ENCODE results near the gene MMP3. TPM values are rescaled to one million over a fixed set of nuclear protein-coding genes. Genes with fewer than 3 reads are reported as not detected.

MMP3 gene
- total RNA-seq, 4 donors from 2014 or later: 5.4 to 672 (median 67.4) TPM

DNA sequence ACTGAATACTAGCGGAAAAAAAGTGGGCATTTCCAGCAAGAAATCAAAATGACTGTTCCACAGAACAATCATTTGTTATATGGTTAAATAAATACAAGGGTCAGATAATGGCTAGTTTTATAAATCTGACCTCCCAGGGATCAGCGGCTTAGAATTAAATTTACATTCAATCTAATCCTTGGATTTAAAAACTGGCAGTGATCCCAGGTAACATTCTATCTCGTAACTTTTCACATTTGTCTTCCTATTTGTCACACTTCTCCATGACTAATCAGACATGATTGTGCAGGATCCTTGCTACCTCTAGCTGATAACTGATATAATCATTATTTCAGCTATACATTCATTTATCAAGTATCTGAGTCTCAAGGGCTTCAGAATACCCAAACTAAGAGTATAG lies 2.9 kb upstream of the MMP3 start:
- TF ChIP-seq, protein P1, sequence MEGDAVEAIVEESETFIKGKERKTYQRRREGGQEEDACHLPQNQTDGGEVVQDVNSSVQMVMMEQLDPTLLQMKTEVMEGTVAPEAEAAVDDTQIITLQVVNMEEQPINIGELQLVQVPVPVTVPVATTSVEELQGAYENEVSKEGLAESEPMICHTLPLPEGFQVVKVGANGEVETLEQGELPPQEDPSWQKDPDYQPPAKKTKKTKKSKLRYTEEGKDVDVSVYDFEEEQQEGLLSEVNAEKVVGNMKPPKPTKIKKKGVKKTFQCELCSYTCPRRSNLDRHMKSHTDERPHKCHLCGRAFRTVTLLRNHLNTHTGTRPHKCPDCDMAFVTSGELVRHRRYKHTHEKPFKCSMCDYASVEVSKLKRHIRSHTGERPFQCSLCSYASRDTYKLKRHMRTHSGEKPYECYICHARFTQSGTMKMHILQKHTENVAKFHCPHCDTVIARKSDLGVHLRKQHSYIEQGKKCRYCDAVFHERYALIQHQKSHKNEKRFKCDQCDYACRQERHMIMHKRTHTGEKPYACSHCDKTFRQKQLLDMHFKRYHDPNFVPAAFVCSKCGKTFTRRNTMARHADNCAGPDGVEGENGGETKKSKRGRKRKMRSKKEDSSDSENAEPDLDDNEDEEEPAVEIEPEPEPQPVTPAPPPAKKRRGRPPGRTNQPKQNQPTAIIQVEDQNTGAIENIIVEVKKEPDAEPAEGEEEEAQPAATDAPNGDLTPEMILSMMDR (IDR thresholded peaks at IDR 0.05; ENCODE audit: low read depth): no peak

DNA sequence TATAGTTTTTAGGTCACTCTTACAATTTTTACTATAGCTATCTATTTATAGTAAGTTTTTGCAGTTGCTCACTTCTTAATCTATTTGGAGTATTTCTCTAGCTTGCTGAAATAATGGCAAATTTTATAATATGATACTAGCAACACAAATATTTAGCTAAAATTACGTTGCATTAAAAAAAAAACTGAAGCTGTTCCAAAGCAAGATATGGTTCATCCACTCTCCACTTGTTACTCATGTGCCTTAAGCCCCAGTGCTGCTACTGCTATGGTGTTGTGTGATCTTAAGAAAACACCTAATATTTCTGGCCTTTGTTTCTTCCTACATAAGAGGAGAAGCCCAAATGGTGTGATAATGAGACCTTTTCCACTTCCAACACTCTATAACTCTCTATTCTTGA lies 479 bp downstream of the MMP3 start:
- TF ChIP-seq, protein P1 (IDR thresholded peaks at IDR 0.05; ENCODE audit: low read depth): no peak

DNA sequence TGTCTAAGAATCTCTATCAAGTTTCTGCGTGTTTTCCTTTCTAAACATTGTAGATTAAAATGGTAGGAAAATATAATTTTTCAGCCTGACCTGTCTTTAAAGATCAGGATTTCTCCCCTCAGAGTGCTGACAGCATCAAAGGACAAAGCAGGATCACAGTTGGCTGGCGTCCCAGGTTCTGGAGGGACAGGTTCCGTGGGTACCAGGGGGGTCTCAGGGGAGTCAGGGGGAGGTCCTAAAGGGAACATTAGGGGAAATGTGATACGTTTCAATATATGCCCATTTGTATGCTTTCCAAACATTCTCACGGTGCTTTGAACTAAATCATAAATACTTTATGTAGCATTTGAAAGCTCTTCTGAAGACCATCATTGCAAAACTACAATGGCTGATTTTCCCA lies 3.4 kb downstream of the MMP3 start:
- TF ChIP-seq, protein P1 (IDR thresholded peaks at IDR 0.05; ENCODE audit: low read depth): no peak

DNA sequence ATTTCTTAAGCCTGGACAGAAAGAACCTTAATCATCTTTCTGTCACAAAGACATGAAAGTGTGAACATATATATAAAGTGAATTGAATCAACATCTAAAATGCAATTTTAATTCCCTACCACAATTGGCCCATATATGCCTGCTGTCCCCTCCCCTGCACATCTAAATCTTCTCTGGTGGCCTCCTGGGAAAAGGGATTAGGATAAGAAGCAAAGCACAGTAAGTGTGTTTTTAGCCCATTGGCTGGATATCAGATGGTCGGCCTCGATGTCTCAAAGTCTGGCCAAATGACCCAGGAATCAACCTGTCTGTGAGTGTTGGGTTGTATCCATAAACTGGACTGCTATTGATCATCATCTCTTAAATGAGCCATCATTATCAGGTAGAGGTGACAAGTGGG lies 5.8 kb downstream of the MMP3 start:
- TF ChIP-seq, protein P1 (IDR thresholded peaks at IDR 0.05; ENCODE audit: low read depth): no peak

DNA sequence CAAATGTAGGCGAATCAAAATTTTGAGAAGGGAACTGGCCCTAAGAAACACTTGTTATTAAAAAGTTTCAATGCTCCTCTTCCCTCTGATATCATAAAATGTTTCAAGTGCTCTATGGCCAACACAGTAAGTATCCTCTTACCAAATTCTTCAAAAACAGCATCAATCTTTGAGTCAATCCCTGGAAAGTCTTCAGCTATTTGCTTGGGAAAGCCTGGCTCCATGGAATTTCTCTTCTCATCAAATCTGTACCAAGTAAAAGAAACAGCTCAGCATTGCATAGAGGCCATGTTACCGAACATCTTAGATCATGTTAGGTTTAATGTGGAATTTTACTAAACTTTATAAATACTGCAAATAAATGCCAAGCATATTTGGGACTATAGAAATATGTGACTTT lies 6.3 kb downstream of the MMP3 start:
- TF ChIP-seq, protein P1 (IDR thresholded peaks at IDR 0.05; ENCODE audit: low read depth): no peak

DNA sequence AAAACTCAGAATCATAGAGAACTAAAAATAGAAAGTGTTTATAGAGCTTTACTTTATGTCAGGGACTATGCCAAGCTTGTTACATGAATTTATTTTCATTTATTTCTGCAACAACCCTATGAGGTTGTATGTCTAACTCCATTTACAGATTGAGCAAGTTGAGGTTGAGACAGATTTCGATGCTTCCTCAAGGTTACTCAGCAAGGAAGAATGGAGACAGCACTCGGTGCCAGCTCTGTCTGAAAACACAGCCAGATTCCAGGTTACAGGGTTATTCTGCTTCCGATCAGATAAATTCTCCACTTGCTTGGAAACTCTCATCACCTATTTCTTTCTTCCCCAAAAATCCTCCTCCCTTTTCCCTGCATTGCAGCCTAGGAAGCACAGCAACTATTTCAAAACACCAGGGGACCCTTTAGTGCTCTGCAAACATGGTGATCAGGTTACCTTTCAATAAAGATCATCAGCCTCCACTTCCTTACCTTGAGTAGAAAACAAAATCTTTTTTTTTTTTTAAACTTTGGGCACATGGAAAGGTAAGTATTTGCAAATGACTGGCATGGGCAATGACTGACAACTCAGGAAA lies 7.0 kb downstream of the MMP3 start:
- TF ChIP-seq, protein P1 (IDR thresholded peaks at IDR 0.05; ENCODE audit: low read depth): no peak

DNA sequence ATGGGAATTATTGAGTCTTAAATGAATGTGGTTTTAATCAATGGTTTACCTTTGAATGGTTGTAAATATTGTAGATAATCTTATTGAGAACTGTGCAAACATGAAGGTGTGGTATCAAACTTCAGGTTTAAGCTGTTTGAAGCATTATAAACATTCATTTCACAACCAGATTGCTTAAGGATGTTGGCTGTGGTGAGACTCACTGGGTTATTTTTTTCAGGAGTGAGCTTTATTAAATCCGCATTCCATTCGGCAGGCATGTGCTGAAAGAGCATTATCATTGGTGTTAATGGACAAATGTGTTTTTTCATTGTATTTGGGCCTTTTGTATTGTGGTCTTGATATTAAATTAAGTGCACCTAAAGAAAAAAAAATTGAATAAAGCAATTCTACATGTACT lies 9.7 kb downstream of the MMP3 start:
- TF ChIP-seq, protein P1 (IDR thresholded peaks at IDR 0.05; ENCODE audit: low read depth): no peak

Measured in subcutaneous adipose tissue (tissue), 4 donors.